BLaER1 (cell line): ENCODE data around the gene PRKCE.

Source experiments
- H3K27ac ChIP-seq: shearing (Covaris generic); formaldehyde crosslinking; 2 replicates; pipeline ENCODE4 v1.8.1; 2022
- H3K27me3 ChIP-seq: shearing (Covaris generic); formaldehyde crosslinking; 2 replicates; pipeline ENCODE4 v1.8.1; 2022
- H3K36me3 ChIP-seq: shearing (Covaris generic); formaldehyde crosslinking; 2 replicates; pipeline ENCODE4 v1.8.1; 2022
- H3K4me1 ChIP-seq: shearing (Covaris generic); formaldehyde crosslinking; 2 replicates; pipeline ENCODE4 v1.8.1; 2022
- H3K4me2 ChIP-seq: shearing (Covaris generic); formaldehyde crosslinking; 2 replicates; pipeline ENCODE4 v1.8.1; 2022
- H3K4me3 ChIP-seq: shearing (Covaris generic); formaldehyde crosslinking; 2 replicates; pipeline ENCODE4 v1.8.1; 2022
- H3K9ac ChIP-seq: shearing (Covaris generic); formaldehyde crosslinking; 2 replicates; pipeline ENCODE4 v1.8.1; 2022
- H3K9me3 ChIP-seq: shearing (Covaris generic); formaldehyde crosslinking; 2 replicates; pipeline ENCODE4 v1.8.1; 2022
- H4K20me1 ChIP-seq: shearing (Covaris generic); formaldehyde crosslinking; 2 replicates; pipeline ENCODE4 v1.8.1; 2022
- Cebpa-rat ChIP-seq: shearing (Covaris generic); IDR thresholded peaks from 2 replicates; pipeline ENCODE4 v1.8.1; 2022

Gene PRKCE

DNA sequence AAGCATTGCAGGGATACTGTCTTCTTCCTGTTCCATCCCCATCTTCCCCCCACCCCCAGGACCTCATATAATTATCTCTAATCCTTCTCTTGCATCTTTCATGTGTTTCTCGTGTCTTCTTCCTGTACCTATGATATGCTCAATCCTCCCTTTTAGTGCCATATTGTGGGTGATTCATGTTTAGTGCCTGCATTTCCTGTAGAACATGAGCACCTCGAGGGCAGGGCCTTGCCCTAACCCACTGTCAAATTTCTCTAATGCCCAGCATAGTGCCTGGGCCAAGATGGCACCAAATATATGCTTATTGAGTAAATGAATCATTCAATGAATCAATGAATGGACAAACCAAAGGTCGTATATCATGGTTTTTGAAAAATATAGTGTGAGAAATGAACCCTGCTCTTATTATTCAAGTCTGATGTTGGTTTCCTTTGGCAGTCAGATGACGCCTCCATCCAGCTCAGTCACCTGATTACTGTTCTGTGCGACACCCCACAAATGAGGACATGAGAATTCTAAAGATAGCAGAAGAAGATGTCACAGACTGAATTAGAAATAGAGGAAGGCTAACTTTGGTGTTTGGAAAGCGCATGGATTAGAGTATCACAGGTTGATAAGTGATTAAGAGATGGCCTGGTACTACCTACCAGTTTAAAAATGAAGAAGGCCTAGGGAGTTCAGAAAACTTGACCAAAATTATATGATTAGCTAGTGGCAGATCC lies 278.4 kb downstream of the PRKCE start:
- peak overlapping the region; percentile 93 for H3K4me2 ChIP-seq
- H3K9ac ChIP-seq: no peak overlapping the region
- peaks cover 93% of the 10 kb centered on the region for H4K20me1 ChIP-seq
- peaks cover 10% of the 10 kb centered on the region for H3K36me3 ChIP-seq
- TF ChIP-seq Cebpa-rat: no peak
- peaks cover 78% of the 10 kb centered on the region for H3K4me1 ChIP-seq
- H3K27me3 ChIP-seq: no peaks in the 10 kb centered on the region
- H3K9me3 ChIP-seq: peaks cover 4% of the 10 kb centered on the region; the same call in 1 of the 2 replicates
- peak overlapping the region; percentile 70; the same call in 1 of the 2 replicates for H3K27ac ChIP-seq
- H3K4me3 ChIP-seq: peak overlapping the region; percentile 52; the same call in 1 of the 2 replicates

GRCh38 chr2:45930396-45930792 lies 278.9 kb downstream of the PRKCE start:
- Histone ChIP-seq H3K4me3 (no peak overlapping the region), H3K27ac (0 out of 2 replicates have a peak overlapping the region, but pooled peaks have one; percentile 70), H3K27me3 (no peaks in the 10 kb centered on the region), H3K4me2 (peak overlapping the region; percentile 93), H3K9ac (no peak overlapping the region), H3K9me3 (peaks cover 4% of the 10 kb centered on the region; the same call in 1 of the 2 replicates), H4K20me1 (peaks cover 93% of the 10 kb centered on the region), H3K36me3 (peaks cover 10% of the 10 kb centered on the region; the same call in 1 of the 2 replicates), H3K4me1 (peaks cover 78% of the 10 kb centered on the region)
- no peak for TF ChIP-seq Cebpa-rat

DNA sequence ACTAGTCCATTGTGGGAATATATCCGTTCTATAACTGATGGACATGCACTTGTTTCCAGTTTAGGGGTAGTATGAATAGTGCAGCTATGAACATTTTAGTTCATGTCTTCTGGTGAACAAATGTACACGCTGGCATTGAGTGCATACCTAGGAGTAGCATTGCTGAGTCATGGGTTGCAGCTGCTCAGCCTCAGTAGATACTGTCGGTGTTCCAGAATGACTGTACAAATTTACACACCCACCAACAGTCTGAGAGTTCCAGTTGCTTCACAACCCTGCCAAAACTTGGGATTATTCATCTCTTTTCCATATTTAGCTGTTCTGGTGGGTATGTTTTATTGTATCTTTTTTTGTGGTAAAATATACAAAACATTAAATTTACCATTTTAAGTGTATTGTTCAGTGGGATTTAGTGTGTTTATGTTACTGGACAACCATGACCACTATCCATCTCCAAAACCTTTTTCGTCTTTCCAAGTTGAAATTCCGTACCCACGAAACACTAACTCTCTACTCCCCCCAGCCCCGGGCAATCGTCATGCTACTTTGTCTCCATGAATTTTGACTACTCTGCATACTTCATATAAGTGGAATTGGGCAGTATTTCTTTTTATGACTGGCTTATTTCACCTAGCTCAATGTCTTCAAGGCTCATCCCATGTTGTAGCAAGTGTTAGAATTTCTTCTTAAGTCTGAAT lies 281.0 kb downstream of the PRKCE start:
- no peak overlapping the region for H3K4me3 ChIP-seq
- no peaks in the 10 kb centered on the region for H3K27me3 ChIP-seq
- peaks cover 93% of the 10 kb centered on the region for H4K20me1 ChIP-seq
- peaks cover 67% of the 10 kb centered on the region for H3K4me1 ChIP-seq
- peaks cover 18% of the 10 kb centered on the region for H3K36me3 ChIP-seq
- H3K27ac ChIP-seq: no peak overlapping the region
- no peak overlapping the region for H3K9ac ChIP-seq
- no peak overlapping the region for H3K4me2 ChIP-seq
- peaks cover 4% of the 10 kb centered on the region; the same call in 1 of the 2 replicates for H3K9me3 ChIP-seq
- no peak for TF ChIP-seq Cebpa-rat

DNA sequence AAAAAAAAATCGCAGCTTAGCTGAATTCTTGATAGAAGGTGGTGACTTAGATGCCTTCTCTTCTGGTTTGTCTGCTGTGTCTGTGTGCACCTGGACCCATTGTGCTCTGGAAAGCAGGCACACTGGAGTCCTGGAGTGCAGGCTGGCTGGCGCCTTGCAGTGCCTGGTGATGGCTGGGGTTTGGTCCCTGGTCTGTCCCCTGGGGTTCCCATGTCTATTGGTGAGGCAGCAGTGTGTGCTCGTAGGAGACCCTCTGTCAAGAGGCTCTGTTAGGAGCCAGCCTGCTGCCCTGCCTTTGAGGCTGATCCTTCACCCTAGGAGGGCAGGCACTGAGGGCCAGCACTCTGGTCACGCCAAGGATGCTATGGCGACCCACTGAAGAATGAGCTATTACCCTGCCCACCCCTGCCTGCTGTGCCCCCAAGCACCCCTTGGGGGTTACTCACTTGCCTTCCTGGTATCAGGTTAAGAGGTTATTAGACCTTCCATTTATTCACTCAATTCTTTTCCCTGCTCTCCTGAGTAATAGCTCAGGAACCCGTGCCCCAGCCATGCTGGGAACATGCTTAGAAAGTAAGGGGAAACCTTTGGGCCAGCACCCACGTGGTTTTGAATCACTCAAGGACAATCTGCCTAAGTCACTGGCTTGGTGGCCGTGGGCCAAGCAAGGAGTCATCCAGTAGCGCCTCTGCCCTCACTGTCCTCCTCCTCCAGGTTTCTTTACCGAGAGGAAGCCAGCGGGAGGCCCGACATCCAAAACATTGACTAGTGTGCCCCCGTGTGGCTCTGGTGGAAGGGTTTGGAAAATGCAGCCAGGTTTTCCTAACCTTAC lies 284.5 kb downstream of the PRKCE start:
- Histone ChIP-seq H3K4me2 (peak overlapping the region; percentile 63), H3K9ac (peak overlapping the region; percentile 48), H3K4me1 (peaks cover 34% of the 10 kb centered on the region), H3K36me3 (peaks cover 50% of the 10 kb centered on the region), H3K27ac (0 out of 2 replicates have a peak overlapping the region, but pooled peaks have one; percentile 44), H3K4me3 (no peak overlapping the region), H4K20me1 (peaks cover 97% of the 10 kb centered on the region), H3K9me3 (peaks cover 4% of the 10 kb centered on the region; the same call in 1 of the 2 replicates), H3K27me3 (no peaks in the 10 kb centered on the region)
- TF ChIP-seq Cebpa-rat: no peak

DNA sequence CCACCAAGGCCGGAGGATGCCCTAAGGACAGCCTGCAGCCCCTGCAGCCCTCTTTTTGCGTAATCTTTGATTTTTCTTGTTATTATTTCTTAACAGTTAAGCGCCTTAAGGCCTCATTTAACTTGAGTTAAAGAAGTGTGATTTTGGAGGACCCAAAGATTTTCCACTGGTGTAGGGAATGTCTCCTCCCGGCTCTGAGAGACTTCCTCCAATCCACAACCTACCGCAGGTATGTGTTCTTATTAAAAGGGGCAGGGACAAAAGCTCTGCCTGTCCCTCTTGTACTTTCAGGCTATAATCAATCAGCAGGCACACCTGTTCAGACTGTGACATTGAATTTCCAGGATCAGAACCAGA lies 285.1 kb downstream of the PRKCE start:
- TF ChIP-seq Cebpa-rat: no peak
- Histone ChIP-seq H3K4me3 (no peak overlapping the region), H3K4me2 (no peak overlapping the region), H3K27me3 (no peaks in the 10 kb centered on the region), H4K20me1 (peaks cover 97% of the 10 kb centered on the region), H3K9me3 (peaks cover 4% of the 10 kb centered on the region; the same call in 1 of the 2 replicates), H3K27ac (no peak overlapping the region), H3K9ac (no peak overlapping the region), H3K36me3 (peaks cover 55% of the 10 kb centered on the region), H3K4me1 (peaks cover 34% of the 10 kb centered on the region)

DNA sequence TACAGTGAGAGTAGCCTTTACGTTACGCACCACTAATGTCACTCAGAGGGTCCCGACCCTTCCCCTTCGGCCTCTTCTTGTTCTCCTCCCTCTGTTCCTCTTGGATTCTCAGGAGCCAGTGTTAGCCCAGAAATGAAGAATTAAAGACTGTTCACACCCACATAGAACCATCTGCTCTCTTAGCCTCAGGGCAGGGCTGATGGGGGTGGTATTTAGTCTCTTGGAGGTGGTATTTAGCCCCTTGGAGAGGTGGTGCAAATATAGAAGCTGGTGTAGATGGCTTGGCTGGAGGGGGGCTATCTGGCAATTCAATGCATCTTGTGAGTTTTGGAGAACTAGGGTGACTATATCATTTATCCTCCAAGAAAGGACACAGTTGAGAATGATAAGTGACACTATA lies 286.5 kb downstream of the PRKCE start:
- no peak for TF ChIP-seq Cebpa-rat
- Histone ChIP-seq H4K20me1 (peaks cover 97% of the 10 kb centered on the region), H3K27ac (no peak overlapping the region), H3K4me3 (no peak overlapping the region), H3K9me3 (no peaks in the 10 kb centered on the region), H3K36me3 (peaks cover 52% of the 10 kb centered on the region), H3K4me1 (peaks cover 34% of the 10 kb centered on the region), H3K4me2 (no peak overlapping the region), H3K9ac (no peak overlapping the region), H3K27me3 (no peaks in the 10 kb centered on the region)

DNA sequence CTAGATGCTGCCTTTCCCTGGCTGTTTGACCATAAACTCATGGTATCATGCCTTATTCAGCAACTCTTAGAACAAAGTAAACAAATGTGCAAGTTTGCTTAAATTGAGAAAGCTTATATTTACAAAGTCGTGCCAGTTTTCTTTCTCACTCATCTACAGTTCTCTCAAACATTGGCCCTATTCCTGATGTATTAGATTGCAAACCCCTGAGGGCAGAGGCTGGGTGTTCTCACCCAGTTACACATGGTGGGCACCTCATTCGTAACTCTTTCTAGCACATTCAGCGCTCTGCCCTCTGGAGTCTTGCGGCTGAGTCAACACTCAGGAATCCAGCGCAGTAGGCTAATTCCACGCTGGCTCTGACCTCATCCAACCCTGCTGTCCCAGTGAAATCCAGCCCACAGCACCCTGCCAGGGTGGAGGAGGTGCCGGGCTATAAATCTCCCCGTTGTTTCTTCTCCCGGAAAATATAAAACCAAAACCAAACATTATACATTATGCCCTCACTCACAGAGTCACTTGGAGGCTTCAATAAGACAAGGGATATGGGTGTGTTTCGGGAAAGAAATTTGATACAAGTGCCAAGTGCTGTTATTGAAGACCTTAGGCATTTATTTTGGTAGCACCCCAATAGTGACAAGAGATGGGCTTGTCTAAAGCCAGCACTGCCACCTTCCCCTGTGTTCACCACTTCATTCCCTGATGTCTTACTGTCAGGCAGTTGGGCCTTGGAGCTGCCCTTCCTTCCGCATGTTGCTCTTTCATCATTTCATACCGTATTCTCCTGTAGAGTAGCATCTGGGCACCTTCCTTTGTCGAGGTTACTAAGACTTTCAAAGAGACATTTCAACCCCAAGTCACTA lies 287.4 kb downstream of the PRKCE start:
- TF ChIP-seq Cebpa-rat: no peak
- H3K4me1 ChIP-seq: peaks cover 25% of the 10 kb centered on the region
- H3K4me2 ChIP-seq: no peak overlapping the region
- no peaks in the 10 kb centered on the region for H3K27me3 ChIP-seq
- H3K9ac ChIP-seq: no peak overlapping the region
- peaks cover 100% of the 10 kb centered on the region for H4K20me1 ChIP-seq
- no peaks in the 10 kb centered on the region for H3K9me3 ChIP-seq
- H3K27ac ChIP-seq: no peak overlapping the region
- H3K4me3 ChIP-seq: no peak overlapping the region
- peaks cover 56% of the 10 kb centered on the region for H3K36me3 ChIP-seq

DNA sequence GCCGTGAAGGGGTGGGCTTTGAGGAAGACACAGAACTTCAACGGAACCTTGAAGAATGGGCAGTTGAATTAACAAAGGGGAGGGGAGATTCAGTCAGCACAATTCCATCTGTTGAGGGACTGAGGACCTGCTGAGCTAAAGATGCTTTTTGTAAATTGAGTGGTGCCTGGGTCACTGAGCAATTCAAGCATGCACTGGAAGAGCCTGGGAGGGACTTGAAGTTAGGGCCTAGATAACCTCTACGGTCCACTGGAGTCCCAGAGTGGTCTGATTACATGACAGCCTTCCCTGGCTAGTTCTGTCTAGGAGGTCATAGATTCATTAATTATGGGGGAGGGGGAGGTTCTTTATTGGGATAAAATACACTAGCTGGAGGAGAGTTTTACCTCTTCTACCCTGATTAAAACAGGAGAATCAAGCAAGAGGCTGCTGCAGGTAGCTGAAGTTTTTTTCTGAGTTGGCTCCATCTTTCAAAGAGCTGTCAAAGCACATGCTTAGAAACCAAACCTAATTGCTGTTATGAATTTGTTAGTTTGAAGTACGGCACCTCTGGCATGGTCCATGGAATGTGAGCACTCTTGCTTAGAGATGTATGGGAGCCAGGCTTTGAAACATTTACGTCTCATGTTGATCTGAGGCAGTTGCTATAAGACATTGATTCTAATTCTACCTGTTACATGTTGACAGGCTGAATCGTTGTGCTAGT lies 290.2 kb downstream of the PRKCE start:
- H3K4me2 ChIP-seq: no peak overlapping the region
- no peak for TF ChIP-seq Cebpa-rat

More for the DNA sequence above, 290.2 kb downstream of the PRKCE start:
- peaks cover 100% of the 10 kb centered on the region for H4K20me1 ChIP-seq
- H3K36me3 ChIP-seq: peaks cover 79% of the 10 kb centered on the region
- H3K27ac ChIP-seq: no peak overlapping the region
- no peak overlapping the region for H3K9ac ChIP-seq
- H3K4me1 ChIP-seq: peaks cover 19% of the 10 kb centered on the region
- H3K9me3 ChIP-seq: no peaks in the 10 kb centered on the region
- no peaks in the 10 kb centered on the region for H3K27me3 ChIP-seq
- no peak overlapping the region for H3K4me3 ChIP-seq
